Neural cell (in vitro differentiated cells): ENCODE measurements around the gene CCNY. TPM values are rescaled to one million over a fixed set of nuclear protein-coding genes. Genes with fewer than 3 reads are reported as not detected.

Source experiments
- H2AFZ ChIP-seq: fragments of 200-600, 300-800 bp; sonication (generic), shearing (Covaris generic); 2 replicates; pipeline ENCODE4 v1.6.0; 2014; ENCODE audit warnings: low read depth, mild to moderate bottlenecking, antibody characterized with exemption, low read length, moderate library complexity
- H3F3A ChIP-seq: fragments of 200-600 bp; shearing (Covaris generic); 2 replicates; pipeline ENCODE4 v1.6.1; 2016; ENCODE audit warnings: mild to moderate bottlenecking, moderate library complexity, mixed read lengths, antibody characterized with exemption, low read length; ENCODE audit not compliant: insufficient read depth, poor library complexity, severe bottlenecking
- H3K27ac ChIP-seq: fragments of 200-600, 300-800 bp; sonication (generic), shearing (Covaris generic); 2 replicates; pipeline ENCODE4 v1.5.1; 2014; ENCODE audit warnings: mild to moderate bottlenecking, low read length, moderate library complexity
- H3K27me3 ChIP-seq: fragments of 300-800, 200-600 bp; sonication (generic), shearing (Covaris generic); 2 replicates; pipeline ENCODE4 v1.6.0; 2014; ENCODE audit warnings: mild to moderate bottlenecking, low read depth, low read length, moderate library complexity; ENCODE audit not compliant: insufficient read depth
- H3K36me3 ChIP-seq: fragments of 300-800, 200-600 bp; sonication (generic), shearing (Covaris generic); 2 replicates; pipeline ENCODE4 v1.5.1; 2014; ENCODE audit warnings: mild to moderate bottlenecking, antibody characterized with exemption, low read length, moderate library complexity; ENCODE audit not compliant: insufficient read depth
- H3K4me2 ChIP-seq: fragments of 300-800, 200-600 bp; sonication (generic), shearing (Covaris generic); 2 replicates; pipeline ENCODE4 v1.6.0; 2014; ENCODE audit warnings: mild to moderate bottlenecking, low read length
- H3K4me3 ChIP-seq: fragments of 300-800, 200-600 bp; sonication (generic), shearing (Covaris generic); 2 replicates; pipeline ENCODE4 v1.5.1; 2014; ENCODE audit warnings: mild to moderate bottlenecking, low read length, moderate library complexity
- H3K79me2 ChIP-seq: fragments of 200-600 bp; shearing (Covaris generic); replicated peaks from 2 replicates; pipeline ENCODE4 v1.6.0; 2014; ENCODE audit warnings: mild to moderate bottlenecking, low read length, moderate library complexity; ENCODE audit not compliant: insufficient read depth
- H3K9ac ChIP-seq: fragments of 300-800, 200-600 bp; sonication (generic), shearing (Covaris generic); 2 replicates; pipeline ENCODE4 v1.6.1; 2016; ENCODE audit warnings: mild to moderate bottlenecking, low read length, mixed read lengths
- H3K9me2 ChIP-seq: fragments of 200-600 bp; shearing (Covaris generic); 2 replicates; pipeline ENCODE4 v1.6.1; 2016; ENCODE audit warnings: mild to moderate bottlenecking, low read length, mixed read lengths; ENCODE audit not compliant: insufficient read depth
- H3K9me3 ChIP-seq: fragments of 200-600, 300-800 bp; sonication (generic), shearing (Covaris generic); 2 replicates; pipeline ENCODE4 v1.6.1; 2016; ENCODE audit warnings: mild to moderate bottlenecking, mixed run types, low read length, moderate library complexity, mixed read lengths
- H4K20me1 ChIP-seq: fragments of 200-600 bp; shearing (Covaris generic); 2 replicates; pipeline ENCODE4 v1.6.1; 2016; ENCODE audit warnings: mild to moderate bottlenecking, mixed run types; ENCODE audit not compliant: insufficient read depth
- CTCF ChIP-seq: fragments of 450-650 bp; IDR thresholded peaks from 2 replicates; pipeline ENCODE4 v1.5.1; 2014; ENCODE audit warnings: antibody characterized with exemption, mild to moderate bottlenecking, moderate library complexity; ENCODE audit not compliant: poor library complexity, severe bottlenecking
- EP300 ChIP-seq: fragments of 450-650 bp; conservative IDR thresholded peaks from 2 replicates; pipeline ENCODE4 v1.6.1; 2014; ENCODE audit warnings: antibody characterized with exemption, mild to moderate bottlenecking, moderate library complexity; ENCODE audit not compliant: poor library complexity, severe bottlenecking
- EZH2 ChIP-seq: fragments of 200-600, 300-800 bp; shearing (Covaris generic), sonication (generic); IDR thresholded peaks from 2 replicates; pipeline ENCODE4 v1.6.1; 2014; ENCODE audit warnings: antibody characterized with exemption, low read length, borderline replicate concordance, mild to moderate bottlenecking; ENCODE audit not compliant: insufficient read depth, poor library complexity, severe bottlenecking
- MXI1 ChIP-seq: fragments of 450-650 bp; conservative IDR thresholded peaks from 2 replicates; pipeline ENCODE4 v1.6.1; 2014; ENCODE audit warnings: antibody characterized with exemption, mild to moderate bottlenecking; ENCODE audit not compliant: poor library complexity, severe bottlenecking
- POLR2AphosphoS5 ChIP-seq: IDR thresholded peaks from 2 replicates; pipeline ENCODE4 v1.6.1; 2012
- RAD21 ChIP-seq: fragments of 450-650 bp; conservative IDR thresholded peaks from 2 replicates; pipeline ENCODE4 v1.6.1; 2014; ENCODE audit warnings: antibody characterized with exemption, mild to moderate bottlenecking, moderate library complexity
- SMC3 ChIP-seq: fragments of 450-650 bp; conservative IDR thresholded peaks from 2 replicates; pipeline ENCODE4 v1.6.1; 2014; ENCODE audit warnings: antibody characterized with exemption, mild to moderate bottlenecking, moderate library complexity; ENCODE audit not compliant: poor library complexity
- TAF1 ChIP-seq: IDR thresholded peaks from 2 replicates; pipeline ENCODE4 v1.6.1; 2012; ENCODE audit warnings: low read depth
- polyA plus RNA-seq: library from polyadenylated mRNA; depleted of rRNA; stranded (reverse); fragments of >200 nt; gene quantifications from 2 replicates; pipeline ENCODE4 v1.2.3, GENCODE V29; 2014
- TF ChIP-seq, protein P1 (sequence below): IDR thresholded peaks from 2 replicates; pipeline ENCODE4 v1.6.1; 2012; ENCODE audit warnings: borderline replicate concordance

Gene CCNY
- polyA plus RNA-seq, 1 donor from 2014 or later: 36.4 TPM

GRCh38 chr10:35437829-35438228 lies 101.5 kb downstream of the CCNY start:
- Histone ChIP-seq H3K36me3 (no peaks in the 10 kb centered on the region), H3K9ac (no peak overlapping the region), H3F3A (no peaks in the 10 kb centered on the region), H3K9me3 (no peaks in the 10 kb centered on the region), H3K27me3 (no peaks in the 10 kb centered on the region), H3K9me2 (no peaks in the 10 kb centered on the region), H3K4me3 (no peak overlapping the region), H3K27ac (no peak overlapping the region), H3K79me2 (peaks cover 29% of the 10 kb centered on the region), H2AFZ (no peak overlapping the region), H3K4me2 (no peak overlapping the region), H4K20me1 (no peaks in the 10 kb centered on the region)
- TF ChIP-seq POLR2AphosphoS5 (no peak), SMC3 (no peak), TAF1 (no peak), MXI1 (no peak), RAD21 (no peak), CTCF (no peak), EP300 (no peak), EZH2 (no peak)
- TF ChIP-seq, protein P1, sequence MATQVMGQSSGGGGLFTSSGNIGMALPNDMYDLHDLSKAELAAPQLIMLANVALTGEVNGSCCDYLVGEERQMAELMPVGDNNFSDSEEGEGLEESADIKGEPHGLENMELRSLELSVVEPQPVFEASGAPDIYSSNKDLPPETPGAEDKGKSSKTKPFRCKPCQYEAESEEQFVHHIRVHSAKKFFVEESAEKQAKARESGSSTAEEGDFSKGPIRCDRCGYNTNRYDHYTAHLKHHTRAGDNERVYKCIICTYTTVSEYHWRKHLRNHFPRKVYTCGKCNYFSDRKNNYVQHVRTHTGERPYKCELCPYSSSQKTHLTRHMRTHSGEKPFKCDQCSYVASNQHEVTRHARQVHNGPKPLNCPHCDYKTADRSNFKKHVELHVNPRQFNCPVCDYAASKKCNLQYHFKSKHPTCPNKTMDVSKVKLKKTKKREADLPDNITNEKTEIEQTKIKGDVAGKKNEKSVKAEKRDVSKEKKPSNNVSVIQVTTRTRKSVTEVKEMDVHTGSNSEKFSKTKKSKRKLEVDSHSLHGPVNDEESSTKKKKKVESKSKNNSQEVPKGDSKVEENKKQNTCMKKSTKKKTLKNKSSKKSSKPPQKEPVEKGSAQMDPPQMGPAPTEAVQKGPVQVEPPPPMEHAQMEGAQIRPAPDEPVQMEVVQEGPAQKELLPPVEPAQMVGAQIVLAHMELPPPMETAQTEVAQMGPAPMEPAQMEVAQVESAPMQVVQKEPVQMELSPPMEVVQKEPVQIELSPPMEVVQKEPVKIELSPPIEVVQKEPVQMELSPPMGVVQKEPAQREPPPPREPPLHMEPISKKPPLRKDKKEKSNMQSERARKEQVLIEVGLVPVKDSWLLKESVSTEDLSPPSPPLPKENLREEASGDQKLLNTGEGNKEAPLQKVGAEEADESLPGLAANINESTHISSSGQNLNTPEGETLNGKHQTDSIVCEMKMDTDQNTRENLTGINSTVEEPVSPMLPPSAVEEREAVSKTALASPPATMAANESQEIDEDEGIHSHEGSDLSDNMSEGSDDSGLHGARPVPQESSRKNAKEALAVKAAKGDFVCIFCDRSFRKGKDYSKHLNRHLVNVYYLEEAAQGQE: no peak

- no peaks in the 10 kb centered on the region for H3K36me3 ChIP-seq
- no peak overlapping the region for H3K4me3 ChIP-seq
- TF ChIP-seq SMC3 (no peak), RAD21 (no peak), TAF1 (no peak), CTCF (no peak), MXI1 (no peak), EZH2 (no peak), POLR2AphosphoS5 (no peak), EP300 (no peak)
- TF ChIP-seq, protein P1: no peak
- no peaks in the 10 kb centered on the region for H3F3A ChIP-seq
- H2AFZ ChIP-seq: no peak overlapping the region
- no peaks in the 10 kb centered on the region for H3K9me2 ChIP-seq
- no peaks in the 10 kb centered on the region for H3K27me3 ChIP-seq
- H3K27ac ChIP-seq: no peak overlapping the region
- no peaks in the 10 kb centered on the region for H3K9me3 ChIP-seq
- no peaks in the 10 kb centered on the region for H4K20me1 ChIP-seq
- no peak overlapping the region for H3K4me2 ChIP-seq
- H3K79me2 ChIP-seq: peaks cover 32% of the 10 kb centered on the region
- no peak overlapping the region for H3K9ac ChIP-seq
Observed at GRCh38 chr10:35438718-35439571, 102.6 kb downstream of the CCNY start.
